Pancreas (tissue), 10 donors: ENCODE results near the gene FBXW2. TPM values are rescaled to one million over a fixed set of nuclear protein-coding genes. Genes with fewer than 3 reads are reported as not detected.

Experiments
- ATAC-seq, 4 donors: fragments of 200-7000 bp; cut with Tn5 transposase; one replicate each; pipeline versions ENCODE4 v1.8.0 to v1.9.1; 2020; ENCODE audit warnings: mild to moderate bottlenecking in 4 of 4, moderate library complexity in 4 of 4
- DNase-seq, 6 donors: peaks; one replicate each; pipeline ENCODE4 v3.0.0-alpha.2; 2020
- FAIRE-seq: peaks from 2 replicates; lab custom pipeline; 2012; peaks lifted over from hg19 to GRCh38; lab: Jason Lieb, UNC
- H3K27ac ChIP-seq, 4 donors: fragments of 200-600 bp; sonication (generic); 1 replicate in 3 of 4; 2 replicates in 1 of 4; pipeline versions ENCODE4 v1.5.0 to v1.8.0; 2020
- H3K27me3 ChIP-seq, 4 donors: fragments of 200-600 bp; one replicate each; pipeline ENCODE4 v1.8.0; 2021
- H3K36me3 ChIP-seq, 3 donors: fragments of 200-600 bp; sonication (generic) in 1 of 3; one replicate each; pipeline versions ENCODE4 v1.5.0 to v1.8.0; 2020 to 2021
- H3K4me1 ChIP-seq, 3 donors: fragments of 200-600 bp; one replicate each; pipeline ENCODE4 v1.8.0; 2021
- H3K4me3 ChIP-seq, 4 donors: fragments of 200-600 bp; sonication (generic) in 2 of 4; one replicate each; pipeline versions ENCODE4 v1.5.0 to v1.8.0; 2020 to 2021
- H3K9me3 ChIP-seq, 4 donors: fragments of 200-600 bp; one replicate each; pipeline ENCODE4 v1.8.0; 2021
- CTCF ChIP-seq, 4 donors: fragments of 200-600 bp; sonication (generic) in 3 of 4; IDR thresholded peaks; one replicate each; pipeline versions ENCODE4 v1.5.0 to v1.8.0; 2021; ENCODE audit warnings: antibody characterized with exemption in 4 of 4
- WGBS, 2 donors: extraction: QIAGEN DNeasy Blood & Tissue Kit; methylation state at CpG; one replicate each; pipeline ENCODE4 v1.1.7; 2013; 5-methylcytosine and 5-hydroxymethylcytosine counted together
- intact Hi-C, 3 donors: fragments of 100-400 bp; cut with DNase I; formaldehyde crosslinking; loops; one replicate each; pipeline versions ENCODE4 v1.11.1 to v1.14.2; 2022
- polyA plus RNA-seq, 2 donors: library from polyadenylated mRNA; stranded (reverse); fragments of 200-250 nt; gene quantifications; one replicate each; pipeline ENCODE4 v1.2.3, GENCODE V29; 2013
- total RNA-seq, 6 donors: library from RNA; stranded (reverse); fragmentation: NEBNext Ultra II Directional in 4 of 6; extraction: Animal tissue kit (Norgen Biotek cat#: 25700) in 4 of 6; gene quantifications; one replicate each; pipeline versions ENCODE4 v1.2.1 to v1.2.4, GENCODE V29; 2021 to 2023
- donor health status: healthy with polysubstance abuse.
- donor health status: DM: no; HTN: no; CAD: no; lungs with moderate emphysema.
- donor health status: DM: no; HTN: no; CAD: no.
- donor health status: control.
- donor health status: control.
- donor health status: Bipolar disorder and iron deficiency.
- donor health status: DM: yes; HTN: yes; CAD: no.
- donor health status: DM: no; HTN: no; CAD: no.
- donor health status: DM: no; HTN: no; CAD: no.
- donor health status: DM: yes; HTN: yes; CAD: no.

The FBXW2 gene
- total and polyA plus RNA-seq, 8 donors: 6.4 to 35.5 (median 21.5) TPM

- FAIRE-seq (no peak), DNase-seq (no peak)
- H3K36me3 ChIP-seq: peaks cover 0 to 14% (median 0%) of the 10 kb centered on the region in 3 donors
Observed at GRCh38 chr9:120770931-120771330, 22.3 kb downstream of the FBXW2 start.

GRCh38 chr9:120768886-120769285 is 24.3 kb downstream of the FBXW2 start:
- DNase-seq (no peak), ATAC-seq (no peak), FAIRE-seq (no peak)
- Histone ChIP-seq H3K9me3 (peaks cover 0 to 4% (median 0%) of the 10 kb centered on the region in 4 donors), H3K4me1 (no peaks in the 10 kb centered on the region), H3K4me3 (no peak overlapping the region), H3K27me3 (no peaks in the 10 kb centered on the region), H3K27ac (no peak overlapping the region), H3K36me3 (peaks cover 0 to 17% (median 0%) of the 10 kb centered on the region in 3 donors)
- intact Hi-C loops: no loop called here
- WGBS, 2 donors: 79 to 96% methylated on average over 1 of the region's 1 CpG
- TF ChIP-seq CTCF (IDR thresholded peaks at IDR 0.05): no peak

More at GRCh38 chr9:120770931-120771330, 22.3 kb downstream of the FBXW2 start:
- no peak for TF ChIP-seq CTCF (IDR thresholded peaks at IDR 0.05)
- peaks cover 0 to 4% (median 0%) of the 10 kb centered on the region in 4 donors for H3K9me3 ChIP-seq
- H3K27me3 ChIP-seq: no peaks in the 10 kb centered on the region
- intact Hi-C loops: no loop called here
- no peaks in the 10 kb centered on the region for H3K4me1 ChIP-seq
- WGBS, 2 donors: 95 to 96% methylated on average over 4 of the region's 4 CpGs
- H3K4me3 ChIP-seq: no peak overlapping the region
- no peak for ATAC-seq
- H3K27ac ChIP-seq: no peak overlapping the region

GRCh38 chr9:120768247-120768646 is 25.0 kb downstream of the FBXW2 start:
- ATAC-seq (no peak), FAIRE-seq (no peak), DNase-seq (no peak)
- no peaks in the 10 kb centered on the region for H3K27me3 ChIP-seq
- H3K4me3 ChIP-seq: no peak overlapping the region
- WGBS, 2 donors: 98 to 99% methylated on average over 4 of the region's 4 CpGs
- peaks cover 0 to 4% (median 0%) of the 10 kb centered on the region in 4 donors for H3K9me3 ChIP-seq
- peaks cover 0 to 17% (median 4%) of the 10 kb centered on the region in 3 donors for H3K36me3 ChIP-seq
- H3K4me1 ChIP-seq: no peaks in the 10 kb centered on the region
- no peak overlapping the region for H3K27ac ChIP-seq
- TF ChIP-seq CTCF (IDR thresholded peaks at IDR 0.05): no peak
- intact Hi-C loops: no loop called here

GRCh38 chr9:120767451-120767850 is 25.8 kb downstream of the FBXW2 start:
- Histone ChIP-seq H3K27ac (no peak overlapping the region), H3K4me1 (no peaks in the 10 kb centered on the region), H3K36me3 (peaks cover 0 to 17% (median 4%) of the 10 kb centered on the region in 3 donors), H3K27me3 (no peaks in the 10 kb centered on the region), H3K4me3 (no peak overlapping the region), H3K9me3 (peaks cover 0 to 4% (median 0%) of the 10 kb centered on the region in 4 donors)
- intact Hi-C loops: no loop called here
- DNase-seq (no peak), ATAC-seq (no peak), FAIRE-seq (no peak)
- WGBS, 2 donors: 50 to 54% methylated on average over 3 of the region's 3 CpGs
- no peak for TF ChIP-seq CTCF (IDR thresholded peaks at IDR 0.05)

GRCh38 chr9:120765910-120766425 is 27.2 kb downstream of the FBXW2 start:
- no peaks in the 10 kb centered on the region for H3K4me1 ChIP-seq
- peaks cover 0 to 4% (median 0%) of the 10 kb centered on the region in 4 donors for H3K9me3 ChIP-seq
- peaks cover 0 to 13% (median 4%) of the 10 kb centered on the region in 3 donors for H3K36me3 ChIP-seq
- no peak overlapping the region for H3K27ac ChIP-seq
- FAIRE-seq (no peak), DNase-seq (no peak), ATAC-seq (no peak)
- no peak for TF ChIP-seq CTCF (IDR thresholded peaks at IDR 0.05)
- H3K4me3 ChIP-seq: no peak overlapping the region
- no peaks in the 10 kb centered on the region for H3K27me3 ChIP-seq
- intact Hi-C loops: no loop called here
- WGBS, 2 donors: 90 to 100% methylated on average over 1 of the region's 1 CpG
